HG02678 (cell line): ENCODE data around the gene PPP2R2D.
A peak's percentile ranks its signal among the peaks of the same experiment; 100 is the strongest.

Experiments
- ATAC-seq: cut with Tn5 transposase; IDR thresholded peaks from one replicate; pipeline ENCODE4 v1.9.1; 2021; ENCODE audit warnings: mild to moderate bottlenecking, moderate library complexity; ENCODE audit not compliant: unreplicated experiment

PPP2R2D gene

GRCh38 chr10:131886237-131886636, 14.6 kb upstream of the PPP2R2D start:
- ATAC-seq: no peak

- no peak for ATAC-seq
Observed at GRCh38 chr10:131888186-131888604, 12.6 kb upstream of the PPP2R2D start.

- no peak for ATAC-seq
Observed at GRCh38 chr10:131889755-131890154, 11.1 kb upstream of the PPP2R2D start.

GRCh38 chr10:131890276-131891195, 10.3 kb upstream of the PPP2R2D start:
- no peak for ATAC-seq

GRCh38 chr10:131891196-131891928, 9.4 kb upstream of the PPP2R2D start:
- no peak for ATAC-seq

- ATAC-seq: no peak
Observed at GRCh38 chr10:131891929-131892805, 8.6 kb upstream of the PPP2R2D start.

- no peak for ATAC-seq
Observed at GRCh38 chr10:131892806-131893675, 7.8 kb upstream of the PPP2R2D start.

- ATAC-seq: no peak
Observed at GRCh38 chr10:131895116-131895515, 5.7 kb upstream of the PPP2R2D start.

GRCh38 chr10:131896403-131896802, 4.4 kb upstream of the PPP2R2D start:
- ATAC-seq: no peak

GRCh38 chr10:131897297-131897899, 3.4 kb upstream of the PPP2R2D start:
- no peak for ATAC-seq

- no peak for ATAC-seq
Observed at GRCh38 chr10:131898061-131898460, 2.7 kb upstream of the PPP2R2D start.

GRCh38 chr10:131898713-131899112, 2.1 kb upstream of the PPP2R2D start:
- no peak for ATAC-seq

GRCh38 chr10:131899116-131899690, 1.6 kb upstream of the PPP2R2D start:
- ATAC-seq: no peak

- ATAC-seq: no peak
Observed at GRCh38 chr10:131899695-131900349, 986 bp upstream of the PPP2R2D start.

- peak; percentile 28 for ATAC-seq
Observed at GRCh38 chr10:131901181-131901829, 497 bp downstream of the PPP2R2D start.

GRCh38 chr10:131902211-131902610, 1.4 kb downstream of the PPP2R2D start:
- ATAC-seq: no peak

GRCh38 chr10:131902691-131903090, 1.9 kb downstream of the PPP2R2D start:
- ATAC-seq: no peak

GRCh38 chr10:131905267-131905571, 4.4 kb downstream of the PPP2R2D start:
- ATAC-seq: no peak
